GM12874 (cell line): ENCODE measurements around the gene POLR1G.

ENCODE experiments used
- CTCF ChIP-seq: IDR thresholded peaks from 2 replicates; pipeline ENCODE4 v1.5.1; 2011; ENCODE audit warnings: low read depth, mild to moderate bottlenecking, control low read depth, low read length, moderate library complexity; ENCODE audit not compliant: insufficient read depth

The POLR1G gene

DNA sequence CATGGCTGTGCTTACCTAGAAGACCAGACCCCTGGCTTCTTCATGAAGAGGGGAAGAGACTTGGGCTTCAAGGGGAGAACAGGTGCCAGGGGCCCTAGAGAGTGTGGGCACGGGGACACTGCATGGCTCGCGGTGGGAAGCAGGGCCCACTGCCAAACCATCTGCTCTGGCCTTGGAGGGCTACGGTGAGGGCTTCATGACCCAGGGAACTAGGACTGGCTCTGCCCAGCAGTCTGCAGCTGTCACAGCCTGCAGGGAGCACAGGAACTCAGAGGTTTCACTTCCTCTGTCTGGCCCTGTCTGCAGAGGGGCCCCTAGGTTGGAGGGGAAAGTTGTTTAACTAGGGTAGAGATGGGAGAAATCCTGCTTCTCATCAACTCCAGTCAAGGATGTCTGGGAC lies 13.0 kb downstream of the POLR1G start:
- no peak for TF ChIP-seq CTCF

GRCh38 chr19:45419895-45420294 lies 13.5 kb downstream of the POLR1G start:
- TF ChIP-seq CTCF, result no peak

- no peak for TF ChIP-seq CTCF
These were observed 13.9 kb downstream of the POLR1G start for GRCh38 chr19:45420356-45420755.

DNA sequence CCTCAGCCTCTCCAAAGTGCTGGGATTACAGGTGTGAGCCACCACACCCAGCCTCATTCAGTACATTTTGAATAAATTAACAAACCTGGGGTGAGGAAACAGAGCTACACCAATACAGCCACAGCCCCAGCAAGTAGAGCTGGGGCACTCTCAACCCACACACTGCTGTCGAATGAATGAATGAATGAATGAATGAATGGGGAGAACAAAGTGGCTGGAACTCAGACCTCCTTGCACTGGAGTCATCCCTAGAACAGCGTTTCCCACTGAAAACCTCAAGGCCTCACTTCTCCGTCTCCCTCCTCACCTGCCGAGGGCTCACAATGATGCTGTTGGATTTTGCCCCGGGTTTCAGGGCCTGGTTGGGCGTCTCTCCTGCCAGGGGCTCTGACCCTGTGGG lies 14.4 kb downstream of the POLR1G start:
- TF ChIP-seq CTCF, result no peak

DNA sequence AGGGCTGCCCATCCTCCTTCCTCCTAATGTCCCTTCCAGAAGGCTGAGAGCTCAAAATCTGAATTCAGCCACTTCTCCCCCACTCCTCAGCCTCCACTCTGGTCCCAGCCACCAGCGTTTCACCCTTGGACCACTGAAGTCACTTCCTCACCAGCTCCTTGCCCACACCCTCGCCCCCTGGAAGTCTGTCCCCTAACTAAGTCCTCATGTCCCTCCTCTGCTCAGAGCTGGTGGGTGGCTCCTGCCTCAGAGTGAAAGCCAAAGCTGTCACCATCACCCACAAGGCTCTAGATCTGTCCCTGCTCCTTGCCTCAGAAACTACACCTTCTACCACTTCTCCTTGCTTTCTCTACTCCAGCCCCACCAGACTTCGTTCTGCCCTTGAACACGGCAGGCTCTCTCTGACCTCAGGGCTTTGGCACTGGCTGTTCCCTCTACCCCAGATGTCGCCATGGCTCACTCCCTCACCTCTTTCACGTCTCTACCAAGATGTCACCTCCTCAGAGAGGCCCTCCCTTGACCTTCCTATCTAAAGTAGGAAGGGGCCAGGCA lies 15.6 kb downstream of the POLR1G start:
- no peak for TF ChIP-seq CTCF

- TF ChIP-seq CTCF, result no peak
These were observed 16.7 kb downstream of the POLR1G start for GRCh38 chr19:45423033-45423588.

DNA sequence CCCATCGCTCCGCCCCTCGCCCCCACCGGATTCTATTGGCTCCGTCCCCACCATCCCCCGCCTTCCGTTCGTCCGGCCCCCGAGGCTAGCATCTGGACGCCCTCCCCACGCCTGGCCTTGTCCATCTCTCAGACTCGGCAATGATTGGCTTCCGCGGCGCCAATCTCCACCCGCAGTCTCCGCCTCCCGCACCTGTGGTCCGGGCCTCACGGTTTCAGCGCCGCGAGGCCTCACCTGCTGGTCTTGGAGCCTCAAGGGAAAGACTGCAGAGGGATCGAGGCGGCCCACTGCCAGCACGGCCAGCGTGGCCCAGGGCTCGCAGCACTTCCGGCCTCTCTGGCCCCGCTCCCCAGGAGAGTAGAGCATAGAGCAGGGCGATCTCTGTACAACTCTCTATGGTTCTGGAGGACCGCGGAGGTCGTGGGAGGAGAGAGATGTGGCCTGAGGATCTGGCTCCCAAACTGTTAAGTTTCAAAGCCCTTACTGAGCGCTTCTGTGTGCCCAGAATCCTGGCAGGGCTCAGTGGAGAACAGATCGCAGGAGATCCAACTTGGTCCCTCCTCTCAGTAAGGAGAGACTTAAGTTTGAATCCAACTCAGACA lies 17.2 kb downstream of the POLR1G start, which contains the start of gene ERCC1:
Gene ERCC1 (minus strand): TSS at position 329 of the 602 bp plus-strand sequence. CDS start 543 bp downstream, outside the sequence.
- no peak for TF ChIP-seq CTCF
